DND-41 (cell line): ENCODE data around the gene PPP1R14B.

Source experiments
- ATAC-seq: fragments of 200-7000 bp; cut with Tn5 transposase; 3 replicates; pipeline ENCODE4 v1.9.1; 2021; ENCODE audit warnings: low read depth; ENCODE audit not compliant: insufficient read depth
- DNase-seq: peaks from one replicate; pipeline ENCODE4 v3.0.0-alpha.2; 2020
- H2AFZ ChIP-seq: 2 replicates; pipeline ENCODE4 v1.6.0; 2012; ENCODE audit warnings: low read depth, low read length
- H3K27ac ChIP-seq: 2 replicates; pipeline ENCODE4 v1.5.1; 2012; ENCODE audit warnings: low read length, inconsistent platforms
- H3K27me3 ChIP-seq: fragments of 200-600 bp; sonication (generic); 2 replicates; pipeline ENCODE4 v1.6.0; 2012; ENCODE audit warnings: low read length, mild to moderate bottlenecking, inconsistent platforms; ENCODE audit not compliant: insufficient read depth, poor library complexity
- H3K36me3 ChIP-seq: 2 replicates; pipeline ENCODE4 v1.5.1; 2012; ENCODE audit warnings: low read length, inconsistent platforms; ENCODE audit not compliant: insufficient read depth
- H3K4me1 ChIP-seq: 2 replicates; pipeline ENCODE4 v1.5.1; 2012; ENCODE audit warnings: mild to moderate bottlenecking, low read length; ENCODE audit not compliant: insufficient read depth
- H3K4me2 ChIP-seq: 2 replicates; pipeline ENCODE4 v1.6.0; 2012; ENCODE audit warnings: mild to moderate bottlenecking, moderate library complexity, low read length, inconsistent platforms; ENCODE audit not compliant: insufficient read depth
- H3K4me3 ChIP-seq, 2 experiments: fragments of 200-600 bp in 1 of 2; shearing (Covaris generic) in 1 of 2; 2 replicates each; pipeline ENCODE4 v1.5.1; 2012 to 2016; ENCODE audit warnings: inconsistent platforms in 2 of 2, low read length in 2 of 2, mild to moderate bottlenecking in 2 of 2, low read depth in 1 of 2, moderate library complexity in 1 of 2
- H3K79me2 ChIP-seq: 2 replicates; pipeline ENCODE4 v1.6.0; 2012; ENCODE audit warnings: low read length, inconsistent platforms; ENCODE audit not compliant: insufficient read depth
- H3K9ac ChIP-seq: 2 replicates; pipeline ENCODE4 v1.6.0; 2012; ENCODE audit warnings: low read depth, mild to moderate bottlenecking, inconsistent platforms, low read length, moderate library complexity
- H3K9me3 ChIP-seq: 2 replicates; pipeline ENCODE4 v1.5.1; 2012; ENCODE audit warnings: low read length, moderate library complexity, mild to moderate bottlenecking, inconsistent platforms; ENCODE audit not compliant: insufficient read depth, severe bottlenecking
- H4K20me1 ChIP-seq: 2 replicates; pipeline ENCODE4 v1.6.0; 2012; ENCODE audit warnings: low read length; ENCODE audit not compliant: insufficient read depth
- CTCF ChIP-seq: IDR thresholded peaks from 2 replicates; pipeline ENCODE4 v1.5.1; 2012; ENCODE audit warnings: borderline replicate concordance, low read length, moderate library complexity, mild to moderate bottlenecking; ENCODE audit not compliant: poor library complexity, severe bottlenecking; ENCODE audit errors: extremely low read depth
- EZH2 ChIP-seq: IDR thresholded peaks from 3 replicates; pipeline ENCODE4 v1.6.1; 2012; ENCODE audit warnings: borderline replicate concordance, low read depth, mild to moderate bottlenecking, moderate library complexity, low read length, inconsistent platforms; ENCODE audit not compliant: severe bottlenecking

The PPP1R14B gene

GRCh38 chr11:64256300-64256699 is 9.6 kb upstream of the PPP1R14B start:
- Histone ChIP-seq H3K27ac (no peak overlapping the region), H3K36me3 (peaks cover 40% of the 10 kb centered on the region), H3K9ac (no peak overlapping the region), H3K4me1 (peaks cover 16% of the 10 kb centered on the region), H3K4me2 (no peak overlapping the region), H4K20me1 (peaks cover 7% of the 10 kb centered on the region; the same call in 1 of the 2 replicates), H3K9me3 (no peaks in the 10 kb centered on the region), H3K4me3 (no peak overlapping the region), H2AFZ (no peak overlapping the region), H3K79me2 (peaks cover 7% of the 10 kb centered on the region; the same call in 1 of the 2 replicates), H3K27me3 (no peaks in the 10 kb centered on the region)
- ATAC-seq (no peak), DNase-seq (no peak)
- TF ChIP-seq CTCF = no peak
- TF ChIP-seq EZH2 = no peak

- H4K20me1 ChIP-seq = peaks cover 7% of the 10 kb centered on the region; the same call in 1 of the 2 replicates
- no peak overlapping the region for H3K4me2 ChIP-seq
- H3K36me3 ChIP-seq = peaks cover 40% of the 10 kb centered on the region
- no peaks in the 10 kb centered on the region for H3K9me3 ChIP-seq
- DNase-seq = no peak
- no peak overlapping the region for H3K27ac ChIP-seq
- no peak overlapping the region for H2AFZ ChIP-seq
- H3K9ac ChIP-seq = no peak overlapping the region
- no peak for ATAC-seq
- H3K4me1 ChIP-seq = peaks cover 24% of the 10 kb centered on the region
- peaks cover 7% of the 10 kb centered on the region; the same call in 1 of the 2 replicates for H3K79me2 ChIP-seq
- no peaks in the 10 kb centered on the region for H3K27me3 ChIP-seq
- TF ChIP-seq EZH2 (no peak), CTCF (no peak)
- H3K4me3 ChIP-seq = no peak overlapping the region
These were observed 8.7 kb upstream of the PPP1R14B start for GRCh38 chr11:64255135-64256128.

- Histone ChIP-seq H4K20me1 (peaks cover 7% of the 10 kb centered on the region; the same call in 1 of the 2 replicates), H2AFZ (no peak overlapping the region), H3K9ac (no peak overlapping the region), H3K27ac (no peak overlapping the region; the same call in 1 of the 2 replicates), H3K4me3 (no peak overlapping the region), H3K27me3 (no peaks in the 10 kb centered on the region), H3K9me3 (no peaks in the 10 kb centered on the region), H3K79me2 (peaks cover 7% of the 10 kb centered on the region; the same call in 1 of the 2 replicates), H3K4me1 (peaks cover 26% of the 10 kb centered on the region), H3K4me2 (no peak overlapping the region), H3K36me3 (peaks cover 33% of the 10 kb centered on the region)
- TF ChIP-seq CTCF (no peak), EZH2 (no peak)
- no peak for ATAC-seq
- no peak for DNase-seq
These were observed 7.6 kb upstream of the PPP1R14B start for GRCh38 chr11:64254326-64254725.
